ENCODE data around the gene MAP2K5.

DNA sequence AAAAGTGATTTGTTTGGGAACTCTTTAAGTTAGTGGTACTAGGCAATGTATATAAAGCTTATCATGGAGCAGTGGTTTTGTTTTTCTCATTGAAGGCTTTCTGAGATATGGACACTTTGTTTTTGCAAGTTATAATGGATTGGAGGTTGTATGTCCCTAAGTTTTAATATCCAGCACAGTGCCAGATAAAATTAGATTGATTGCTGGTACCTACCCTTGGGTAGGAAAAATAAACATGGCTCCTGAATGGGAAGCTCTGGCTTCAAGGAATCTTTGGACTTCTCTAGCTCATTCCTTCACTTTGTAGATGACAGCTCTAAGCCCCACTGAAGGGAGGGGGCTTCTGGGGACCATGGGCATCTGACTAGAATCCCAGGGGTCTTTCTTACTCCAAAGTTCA is 201.1 kb downstream of the MAP2K5 start:
- TF ChIP-seq POLR2A (IDR thresholded peaks at IDR 0.05; ENCODE audit: low read length) (no peak), RAD21 (conservative IDR thresholded peaks at IDR 0.05 in 1 of 2, IDR thresholded peaks at IDR 0.05 in 1 of 2) (no peak), BHLHE40 (IDR thresholded peaks at IDR 0.05; ENCODE audit: low read depth, low read length) (no peak), NPAS2 (CRISPR knock-in tag; IDR thresholded peaks at IDR 0.05; ENCODE audit: borderline replicate concordance) (no peak), EP300 (IDR thresholded peaks at IDR 0.05) (no peak), TP53 (CRISPR knock-in tag; IDR thresholded peaks at IDR 0.05) (no peak)
- TF ChIP-seq, protein P1, sequence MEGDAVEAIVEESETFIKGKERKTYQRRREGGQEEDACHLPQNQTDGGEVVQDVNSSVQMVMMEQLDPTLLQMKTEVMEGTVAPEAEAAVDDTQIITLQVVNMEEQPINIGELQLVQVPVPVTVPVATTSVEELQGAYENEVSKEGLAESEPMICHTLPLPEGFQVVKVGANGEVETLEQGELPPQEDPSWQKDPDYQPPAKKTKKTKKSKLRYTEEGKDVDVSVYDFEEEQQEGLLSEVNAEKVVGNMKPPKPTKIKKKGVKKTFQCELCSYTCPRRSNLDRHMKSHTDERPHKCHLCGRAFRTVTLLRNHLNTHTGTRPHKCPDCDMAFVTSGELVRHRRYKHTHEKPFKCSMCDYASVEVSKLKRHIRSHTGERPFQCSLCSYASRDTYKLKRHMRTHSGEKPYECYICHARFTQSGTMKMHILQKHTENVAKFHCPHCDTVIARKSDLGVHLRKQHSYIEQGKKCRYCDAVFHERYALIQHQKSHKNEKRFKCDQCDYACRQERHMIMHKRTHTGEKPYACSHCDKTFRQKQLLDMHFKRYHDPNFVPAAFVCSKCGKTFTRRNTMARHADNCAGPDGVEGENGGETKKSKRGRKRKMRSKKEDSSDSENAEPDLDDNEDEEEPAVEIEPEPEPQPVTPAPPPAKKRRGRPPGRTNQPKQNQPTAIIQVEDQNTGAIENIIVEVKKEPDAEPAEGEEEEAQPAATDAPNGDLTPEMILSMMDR (IDR thresholded peaks at IDR 0.05) = no peak
- TF ChIP-seq, protein P2, sequence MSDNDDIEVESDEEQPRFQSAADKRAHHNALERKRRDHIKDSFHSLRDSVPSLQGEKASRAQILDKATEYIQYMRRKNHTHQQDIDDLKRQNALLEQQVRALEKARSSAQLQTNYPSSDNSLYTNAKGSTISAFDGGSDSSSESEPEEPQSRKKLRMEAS (IDR thresholded peaks at IDR 0.05) = no peak
